ENCODE measurements around the gene MLH1. TPM values are rescaled to one million over a fixed set of nuclear protein-coding genes. Genes with fewer than 3 reads are reported as not detected.
"Not testable (repeated sequence)": the region's sequence is repeated elsewhere in the genome, so short reads cannot be mapped to it uniquely, and the experiment has no call there.

The MLH1 gene
- total RNA-seq, 1 donor: 41.5 TPM

- H3K9me3 ChIP-seq (ENCODE audit: low read depth, low read length): peaks cover 7% of the 10 kb centered on the region
- no peaks in the 10 kb centered on the region for H3K4me1 ChIP-seq (ENCODE audit: insufficient read depth, low read length)
- no peaks in the 10 kb centered on the region for H3K27me3 ChIP-seq (ENCODE audit: insufficient read depth, low read length)
- H3K4me3 ChIP-seq (ENCODE audit: low read length): no peak overlapping the region
These were observed 46.9 kb downstream of the MLH1 start for GRCh38 chr3:37040231-37040630.

GRCh38 chr3:37041546-37042195, 48.4 kb downstream of the MLH1 start:
- H3K9me3 ChIP-seq (ENCODE audit: low read depth, low read length): peaks cover under 1% of the 10 kb centered on the region
- H3K4me3 ChIP-seq (ENCODE audit: low read length): no peak overlapping the region
- no peaks in the 10 kb centered on the region for H3K27me3 ChIP-seq (ENCODE audit: insufficient read depth, low read length)
- H3K4me1 ChIP-seq (ENCODE audit: insufficient read depth, low read length): no peaks in the 10 kb centered on the region

- H3K4me1 ChIP-seq (ENCODE audit: insufficient read depth, low read length); H3K27me3 ChIP-seq (ENCODE audit: insufficient read depth, low read length); H3K4me3 ChIP-seq (ENCODE audit: low read length); H3K9me3 ChIP-seq (ENCODE audit: low read depth, low read length): not testable (repeated sequence)
These were observed 49.4 kb downstream of the MLH1 start for GRCh38 chr3:37042712-37043111.

GRCh38 chr3:37050282-37050681, 57.0 kb downstream of the MLH1 start:
- Histone ChIP-seq H3K27me3 (ENCODE audit: insufficient read depth, low read length) (no peaks in the 10 kb centered on the region), H3K4me3 (ENCODE audit: low read length) (no peak overlapping the region), H3K4me1 (ENCODE audit: insufficient read depth, low read length) (no peaks in the 10 kb centered on the region), H3K9me3 (ENCODE audit: low read depth, low read length) (no peaks in the 10 kb centered on the region)

- no peaks in the 10 kb centered on the region for H3K4me1 ChIP-seq (ENCODE audit: insufficient read depth, low read length)
- H3K27me3 ChIP-seq (ENCODE audit: insufficient read depth, low read length): no peaks in the 10 kb centered on the region
- H3K4me3 ChIP-seq (ENCODE audit: low read length): no peak overlapping the region
- no peaks in the 10 kb centered on the region for H3K9me3 ChIP-seq (ENCODE audit: low read depth, low read length)
These were observed 59.5 kb downstream of the MLH1 start for GRCh38 chr3:37052860-37053259.

- H3K4me1 ChIP-seq (ENCODE audit: insufficient read depth, low read length): no peaks in the 10 kb centered on the region
- H3K4me3 ChIP-seq (ENCODE audit: low read length): no peak overlapping the region
- H3K9me3 ChIP-seq (ENCODE audit: low read depth, low read length): no peaks in the 10 kb centered on the region
- H3K27me3 ChIP-seq (ENCODE audit: insufficient read depth, low read length): no peaks in the 10 kb centered on the region
These were observed 60.0 kb downstream of the MLH1 start for GRCh38 chr3:37053337-37053736.

- Histone ChIP-seq H3K4me1 (ENCODE audit: insufficient read depth, low read length) (no peaks in the 10 kb centered on the region), H3K4me3 (ENCODE audit: low read length) (no peak overlapping the region), H3K27me3 (ENCODE audit: insufficient read depth, low read length) (no peaks in the 10 kb centered on the region), H3K9me3 (ENCODE audit: low read depth, low read length) (no peaks in the 10 kb centered on the region)
These were observed 60.4 kb downstream of the MLH1 start for GRCh38 chr3:37053753-37054152.

GRCh38 chr3:37054370-37054769, 61.1 kb downstream of the MLH1 start:
- Histone ChIP-seq H3K4me3 (ENCODE audit: low read length) (no peak overlapping the region), H3K4me1 (ENCODE audit: insufficient read depth, low read length) (no peaks in the 10 kb centered on the region), H3K27me3 (ENCODE audit: insufficient read depth, low read length) (no peaks in the 10 kb centered on the region), H3K9me3 (ENCODE audit: low read depth, low read length) (no peaks in the 10 kb centered on the region)

- H3K27me3 ChIP-seq (ENCODE audit: insufficient read depth, low read length); H3K4me3 ChIP-seq (ENCODE audit: low read length); H3K9me3 ChIP-seq (ENCODE audit: low read depth, low read length); H3K4me1 ChIP-seq (ENCODE audit: insufficient read depth, low read length): not testable (repeated sequence)
These were observed 61.8 kb downstream of the MLH1 start for GRCh38 chr3:37055077-37055476.

- Histone ChIP-seq H3K4me1 (ENCODE audit: insufficient read depth, low read length) (no peaks in the 10 kb centered on the region), H3K9me3 (ENCODE audit: low read depth, low read length) (no peaks in the 10 kb centered on the region), H3K4me3 (ENCODE audit: low read length) (no peak overlapping the region), H3K27me3 (ENCODE audit: insufficient read depth, low read length) (no peaks in the 10 kb centered on the region)
These were observed 63.5 kb downstream of the MLH1 start for GRCh38 chr3:37056826-37057225.

- H3K27me3 ChIP-seq (ENCODE audit: insufficient read depth, low read length): no peaks in the 10 kb centered on the region
- no peak overlapping the region for H3K4me3 ChIP-seq (ENCODE audit: low read length)
- no peaks in the 10 kb centered on the region for H3K4me1 ChIP-seq (ENCODE audit: insufficient read depth, low read length)
- H3K9me3 ChIP-seq (ENCODE audit: low read depth, low read length): no peaks in the 10 kb centered on the region
These were observed 64.8 kb downstream of the MLH1 start for GRCh38 chr3:37058117-37058516.

- no peak overlapping the region for H3K4me3 ChIP-seq (ENCODE audit: low read length)
- H3K9me3 ChIP-seq (ENCODE audit: low read depth, low read length): no peaks in the 10 kb centered on the region
- no peaks in the 10 kb centered on the region for H3K27me3 ChIP-seq (ENCODE audit: insufficient read depth, low read length)
- no peaks in the 10 kb centered on the region for H3K4me1 ChIP-seq (ENCODE audit: insufficient read depth, low read length)
These were observed 71.4 kb downstream of the MLH1 start for GRCh38 chr3:37064747-37065146.

- Histone ChIP-seq H3K9me3 (ENCODE audit: low read depth, low read length) (no peaks in the 10 kb centered on the region), H3K4me1 (ENCODE audit: insufficient read depth, low read length) (no peaks in the 10 kb centered on the region), H3K27me3 (ENCODE audit: insufficient read depth, low read length) (no peaks in the 10 kb centered on the region), H3K4me3 (ENCODE audit: low read length) (no peak overlapping the region)
These were observed 74.3 kb downstream of the MLH1 start for GRCh38 chr3:37067577-37067976.

- Histone ChIP-seq H3K4me3 (ENCODE audit: low read length) (no peak overlapping the region), H3K4me1 (ENCODE audit: insufficient read depth, low read length) (no peaks in the 10 kb centered on the region), H3K27me3 (ENCODE audit: insufficient read depth, low read length) (no peaks in the 10 kb centered on the region)
These were observed 74.7 kb downstream of the MLH1 start for GRCh38 chr3:37068031-37068430.

GRCh38 chr3:37071921-37072320, 78.6 kb downstream of the MLH1 start:
- H3K4me3 ChIP-seq (ENCODE audit: low read length): no peak overlapping the region
- no peaks in the 10 kb centered on the region for H3K27me3 ChIP-seq (ENCODE audit: insufficient read depth, low read length)
- H3K4me1 ChIP-seq (ENCODE audit: insufficient read depth, low read length): no peaks in the 10 kb centered on the region
- no peaks in the 10 kb centered on the region for H3K9me3 ChIP-seq (ENCODE audit: low read depth, low read length)

More at GRCh38 chr3:37068031-37068430, 74.7 kb downstream of the MLH1 start:
- H3K9me3 ChIP-seq (ENCODE audit: low read depth, low read length): no peaks in the 10 kb centered on the region

GRCh38 chr3:37072892-37073291, 79.6 kb downstream of the MLH1 start:
- Histone ChIP-seq H3K4me3 (ENCODE audit: low read length) (no peak overlapping the region), H3K27me3 (ENCODE audit: insufficient read depth, low read length) (no peaks in the 10 kb centered on the region), H3K9me3 (ENCODE audit: low read depth, low read length) (no peaks in the 10 kb centered on the region), H3K4me1 (ENCODE audit: insufficient read depth, low read length) (no peaks in the 10 kb centered on the region)

Measured in mononuclear cell (primary cell).